ENCODE results near the gene COPS7A. TPM values are rescaled to one million over a fixed set of nuclear protein-coding genes. Genes with fewer than 3 reads are reported as not detected.

Gene COPS7A, protein sequence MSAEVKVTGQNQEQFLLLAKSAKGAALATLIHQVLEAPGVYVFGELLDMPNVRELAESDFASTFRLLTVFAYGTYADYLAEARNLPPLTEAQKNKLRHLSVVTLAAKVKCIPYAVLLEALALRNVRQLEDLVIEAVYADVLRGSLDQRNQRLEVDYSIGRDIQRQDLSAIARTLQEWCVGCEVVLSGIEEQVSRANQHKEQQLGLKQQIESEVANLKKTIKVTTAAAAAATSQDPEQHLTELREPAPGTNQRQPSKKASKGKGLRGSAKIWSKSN
- total RNA-seq, result 10 to 100 TPM; 33.3 to 47.6 TPM

DNA sequence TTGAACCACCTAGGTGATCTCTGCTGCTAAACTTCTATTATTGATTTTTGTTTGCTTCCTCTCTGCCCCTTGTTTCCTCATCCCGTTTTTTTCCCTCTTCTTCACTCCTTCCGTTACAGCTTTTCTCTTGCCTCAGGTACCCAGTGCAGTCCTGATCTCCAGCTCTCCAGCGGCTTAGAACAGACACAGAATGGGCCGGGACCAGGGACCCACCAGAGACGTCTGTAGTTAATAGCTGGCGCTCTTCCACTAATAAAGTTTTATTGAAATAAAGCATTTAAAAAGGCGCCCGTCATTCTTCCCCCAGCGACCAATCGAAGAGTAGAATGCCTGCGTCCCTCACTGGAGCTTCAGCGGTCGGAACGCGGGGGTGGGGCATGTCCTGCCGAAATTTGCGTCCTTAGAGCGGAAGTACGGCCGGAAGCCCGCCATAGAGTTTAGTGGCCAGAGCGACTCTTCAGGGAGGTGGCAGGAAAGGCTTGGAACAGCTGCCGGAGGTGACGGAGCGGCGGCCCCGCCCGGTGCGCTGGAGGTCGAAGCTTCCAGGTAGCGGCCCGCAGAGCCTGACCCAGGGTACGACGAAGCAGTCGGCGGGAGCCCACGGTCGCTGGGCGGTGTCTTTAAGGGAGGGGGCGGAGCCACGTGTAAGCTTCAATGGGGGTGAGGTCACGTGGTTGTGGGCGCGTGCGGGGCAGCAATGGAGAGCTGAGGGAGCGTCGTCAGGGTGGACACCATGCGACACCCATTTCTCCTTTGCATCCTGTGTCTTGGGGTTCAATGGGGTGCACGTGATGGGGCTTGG lies at the start of gene COPS7A:
Gene COPS7A (plus strand): TSS at position 440 of the 802 bp plus-strand sequence. CDS start 611 bp downstream, outside the sequence.
- peak within 1 kb of the TSS; percentile 56 to 65 for H3K9ac ChIP-seq (ENCODE audit: low read depth in 2 of 2, low read length in 2 of 2)
- H3K27me3 ChIP-seq, result no peaks in the 10 kb centered on the region
- TF ChIP-seq, protein P1, sequence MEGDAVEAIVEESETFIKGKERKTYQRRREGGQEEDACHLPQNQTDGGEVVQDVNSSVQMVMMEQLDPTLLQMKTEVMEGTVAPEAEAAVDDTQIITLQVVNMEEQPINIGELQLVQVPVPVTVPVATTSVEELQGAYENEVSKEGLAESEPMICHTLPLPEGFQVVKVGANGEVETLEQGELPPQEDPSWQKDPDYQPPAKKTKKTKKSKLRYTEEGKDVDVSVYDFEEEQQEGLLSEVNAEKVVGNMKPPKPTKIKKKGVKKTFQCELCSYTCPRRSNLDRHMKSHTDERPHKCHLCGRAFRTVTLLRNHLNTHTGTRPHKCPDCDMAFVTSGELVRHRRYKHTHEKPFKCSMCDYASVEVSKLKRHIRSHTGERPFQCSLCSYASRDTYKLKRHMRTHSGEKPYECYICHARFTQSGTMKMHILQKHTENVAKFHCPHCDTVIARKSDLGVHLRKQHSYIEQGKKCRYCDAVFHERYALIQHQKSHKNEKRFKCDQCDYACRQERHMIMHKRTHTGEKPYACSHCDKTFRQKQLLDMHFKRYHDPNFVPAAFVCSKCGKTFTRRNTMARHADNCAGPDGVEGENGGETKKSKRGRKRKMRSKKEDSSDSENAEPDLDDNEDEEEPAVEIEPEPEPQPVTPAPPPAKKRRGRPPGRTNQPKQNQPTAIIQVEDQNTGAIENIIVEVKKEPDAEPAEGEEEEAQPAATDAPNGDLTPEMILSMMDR (IDR thresholded peaks at IDR 0.05), result no peak
- H3K4me3 ChIP-seq, result peak within 1 kb of the TSS; percentile 44
- H3K9me3 ChIP-seq, result no peaks in the 10 kb centered on the region
- DNase-seq, result peak; percentile 99
- H3K27ac ChIP-seq, result peak within 1 kb of the TSS; percentile 80
- intact Hi-C loops (cut with DNase I), result loop anchor here (5.0 kb wide), 1 partner anchor 62 kb away; the partner anchor contains the start of gene ING4
- peaks cover 6% of the 10 kb centered on the region for H3K4me1 ChIP-seq
- no peaks in the 10 kb centered on the region for H3K36me3 ChIP-seq

DNA sequence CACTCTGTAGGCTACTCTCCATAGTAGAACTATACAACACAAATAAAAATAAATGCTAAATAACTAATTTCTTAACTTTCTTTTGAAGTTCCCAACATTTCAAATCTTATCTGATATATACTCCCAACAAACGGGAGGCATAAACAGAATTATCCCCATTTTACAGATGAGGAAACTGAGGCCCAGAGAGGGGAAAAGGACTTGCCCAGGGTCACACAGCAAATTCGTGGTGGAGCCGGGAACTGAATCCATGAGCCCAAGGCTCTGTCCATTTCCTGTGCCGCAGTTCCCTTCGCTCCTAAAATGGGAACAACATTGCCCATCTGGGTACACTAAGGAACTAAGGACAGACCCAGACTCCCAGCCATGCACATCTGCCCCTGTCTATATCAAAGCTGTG lies 46.9 kb upstream of the COPS7A start:
- Histone ChIP-seq H3K36me3 (peaks cover 47% of the 10 kb centered on the region), H3K9me3 (no peaks in the 10 kb centered on the region), H3K4me3 (no peak overlapping the region), H3K4me1 (no peaks in the 10 kb centered on the region), H3K27me3 (no peaks in the 10 kb centered on the region), H3K9ac (ENCODE audit: low read depth in 2 of 2, low read length in 2 of 2) (no peak overlapping the region), H3K27ac (no peak overlapping the region)
- TF ChIP-seq, protein P1 (IDR thresholded peaks at IDR 0.05), result no peak
- no peak for DNase-seq
- intact Hi-C loops (cut with DNase I), result no loop called here

DNA sequence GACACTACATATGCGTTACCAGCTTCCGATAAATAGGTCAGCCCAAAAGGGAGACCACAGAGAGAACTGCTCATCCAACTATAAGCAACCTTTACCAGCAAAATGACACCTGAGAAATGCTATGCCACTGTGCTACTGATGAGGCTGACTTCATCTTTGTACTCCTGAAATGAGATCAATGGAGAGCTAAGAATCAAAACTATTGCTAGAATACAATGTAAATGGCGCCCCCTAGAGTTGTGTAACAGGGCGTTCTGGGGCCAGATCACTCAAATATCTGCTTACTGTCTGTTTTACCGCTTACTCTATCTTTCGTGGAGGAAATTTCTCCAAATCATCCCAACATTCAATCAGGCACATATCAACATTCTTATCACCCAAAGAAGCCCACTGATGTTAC lies 39.2 kb upstream of the COPS7A start:
- H3K36me3 ChIP-seq, result peaks cover 5% of the 10 kb centered on the region
- no peaks in the 10 kb centered on the region for H3K27me3 ChIP-seq
- no peak overlapping the region for H3K4me3 ChIP-seq
- intact Hi-C loops (cut with DNase I), result loop anchor here (5.0 kb wide), 1 partner anchor 67 kb away; no protein-coding TSS in a partner anchor
- peaks cover 8% of the 10 kb centered on the region for H3K4me1 ChIP-seq
- TF ChIP-seq, protein P1 (IDR thresholded peaks at IDR 0.05), result peak; percentile 31
- DNase-seq, result peak; percentile 49
- no peak overlapping the region for H3K9ac ChIP-seq (ENCODE audit: low read depth in 2 of 2, low read length in 2 of 2)
- no peak overlapping the region for H3K27ac ChIP-seq
- H3K9me3 ChIP-seq, result no peaks in the 10 kb centered on the region

DNA sequence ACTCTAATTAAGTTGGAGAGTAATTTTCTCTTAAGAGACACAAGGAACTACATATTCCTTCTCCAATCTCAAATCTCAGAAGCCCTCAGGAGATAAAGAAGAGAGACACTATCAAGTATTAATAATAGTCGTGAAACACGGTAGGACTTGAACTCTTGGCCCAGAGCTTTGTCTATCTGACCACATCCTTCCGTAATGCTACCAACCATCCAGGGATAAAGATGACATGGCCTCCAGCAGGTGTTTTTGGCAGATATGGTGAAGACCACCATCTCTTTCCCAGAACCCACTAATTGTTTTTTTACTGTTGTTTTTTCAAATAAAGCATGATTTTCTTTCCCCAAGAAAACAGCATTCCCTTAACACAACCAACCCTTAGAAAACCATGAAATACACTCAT lies 38.0 kb upstream of the COPS7A start:
- Histone ChIP-seq H3K36me3 (no peaks in the 10 kb centered on the region), H3K27ac (no peak overlapping the region), H3K9ac (ENCODE audit: low read depth in 2 of 2, low read length in 2 of 2) (no peak overlapping the region), H3K9me3 (no peaks in the 10 kb centered on the region), H3K27me3 (no peaks in the 10 kb centered on the region), H3K4me1 (peaks cover 8% of the 10 kb centered on the region), H3K4me3 (no peak overlapping the region)
- TF ChIP-seq, protein P1 (IDR thresholded peaks at IDR 0.05), result no peak
- no peak for DNase-seq
- intact Hi-C loops (cut with DNase I), result loop anchor here (5.0 kb wide), 1 partner anchor 69 kb away; no protein-coding TSS in a partner anchor

DNA sequence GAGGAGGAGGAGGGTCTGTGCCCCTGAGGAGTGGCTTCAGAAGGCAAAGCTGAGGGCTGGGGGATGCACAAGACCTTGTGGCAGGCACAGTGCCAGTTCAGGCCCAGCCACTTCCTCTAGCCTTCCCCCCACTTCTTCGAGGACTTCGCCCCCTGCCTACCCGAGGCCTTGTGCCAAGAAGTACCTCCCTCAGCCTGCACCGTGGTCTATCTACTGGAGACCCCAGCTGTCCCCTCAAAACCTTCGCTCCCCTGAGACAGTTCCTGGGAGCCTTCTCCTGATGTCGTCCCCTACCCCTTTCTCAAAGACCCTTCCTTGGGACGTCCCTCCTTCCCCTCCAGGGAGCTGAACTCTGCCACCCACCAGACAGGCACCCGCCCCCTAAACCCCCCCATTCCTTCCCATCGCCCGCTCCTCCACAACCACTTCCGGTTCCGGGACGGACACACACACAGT lies 35.3 kb upstream of the COPS7A start:
- TF ChIP-seq, protein P1 (IDR thresholded peaks at IDR 0.05), result no peak
- no peaks in the 10 kb centered on the region for H3K9me3 ChIP-seq
- peak; percentile 84 for DNase-seq
- peak overlapping the region; percentile 96 for H3K27ac ChIP-seq
- peak overlapping the region; percentile 79 for H3K4me3 ChIP-seq
- no peaks in the 10 kb centered on the region for H3K27me3 ChIP-seq
- H3K9ac ChIP-seq (ENCODE audit: low read depth in 2 of 2, low read length in 2 of 2), result peak overlapping the region; percentile 85 to 92
- no peaks in the 10 kb centered on the region for H3K36me3 ChIP-seq
- peaks cover 8% of the 10 kb centered on the region for H3K4me1 ChIP-seq
- intact Hi-C loops (cut with DNase I), result loop anchor here (5.0 kb wide), 1 partner anchor 71 kb away; no protein-coding TSS in a partner anchor

Measured in colonic mucosa (tissue), 4 donors.